Calu3 (cell line): ENCODE results near the gene WFIKKN2. TPM values are rescaled to one million over a fixed set of nuclear protein-coding genes. Genes with fewer than 3 reads are reported as not detected.

ENCODE experiments used
- BruUV-seq: library from RNA; stranded (reverse); fragments of 400-500 nt; replicated peaks from 2 replicates; lab custom pipeline; 2021; lab: Mats Ljungman, UMichigan
- CTCF ChIA-PET: fragments of 300-600 bp; sonication (Branson Sonifier 250); formaldehyde crosslinking; loops from one replicate; lab custom pipeline; 2022; ENCODE audit warnings: antibody characterized with exemption; lab: Charles Lee
- DNase-seq: peaks from one replicate; pipeline ENCODE4 v3.0.0; 2022
- H3K27ac Mint-ChIP-seq: one replicate; pipeline ENCODE4 v1.8.0; 2022; ENCODE audit warnings: mixed read lengths; ENCODE audit not compliant: unreplicated experiment
- H3K27me3 Mint-ChIP-seq: one replicate; pipeline ENCODE4 v1.8.0; 2022; ENCODE audit warnings: mixed read lengths; ENCODE audit not compliant: unreplicated experiment
- H3K36me3 Mint-ChIP-seq: one replicate; pipeline ENCODE4 v1.8.0; 2022; ENCODE audit warnings: mild to moderate bottlenecking, moderate library complexity, mixed read lengths; ENCODE audit not compliant: insufficient read depth, unreplicated experiment
- H3K4me1 Mint-ChIP-seq: one replicate; pipeline ENCODE4 v1.8.0; 2022; ENCODE audit warnings: mild to moderate bottlenecking, low read depth, mixed read lengths; ENCODE audit not compliant: unreplicated experiment
- H3K4me3 Mint-ChIP-seq: one replicate; pipeline ENCODE4 v1.8.0; 2022; ENCODE audit warnings: mild to moderate bottlenecking, low read depth, moderate library complexity, mixed read lengths; ENCODE audit not compliant: unreplicated experiment
- H3K9me3 Mint-ChIP-seq: one replicate; pipeline ENCODE4 v1.8.0; 2022; ENCODE audit warnings: low read depth, mixed read lengths; ENCODE audit not compliant: unreplicated experiment
- intact Hi-C: fragments of 100-400 bp; cut with micrococcal nuclease; formaldehyde crosslinking; loops from one replicate; pipeline ENCODE4 v1.10.0; 2022; ENCODE audit not compliant: unreplicated experiment
- total RNA-seq: library from RNA; stranded (reverse); gene quantifications from 2 replicates; pipeline ENCODE4 v1.2.3, GENCODE V29; 2022
- TF ChIP-seq, protein P1 (sequence below): fragments of 200-600 bp; IDR thresholded peaks from one replicate; pipeline ENCODE4 v1.8.0; 2022; ENCODE audit warnings: antibody characterized with exemption; ENCODE audit not compliant: unreplicated experiment

WFIKKN2 gene
- total RNA-seq, 1 experiment from 2014 or later, result not detected

DNA sequence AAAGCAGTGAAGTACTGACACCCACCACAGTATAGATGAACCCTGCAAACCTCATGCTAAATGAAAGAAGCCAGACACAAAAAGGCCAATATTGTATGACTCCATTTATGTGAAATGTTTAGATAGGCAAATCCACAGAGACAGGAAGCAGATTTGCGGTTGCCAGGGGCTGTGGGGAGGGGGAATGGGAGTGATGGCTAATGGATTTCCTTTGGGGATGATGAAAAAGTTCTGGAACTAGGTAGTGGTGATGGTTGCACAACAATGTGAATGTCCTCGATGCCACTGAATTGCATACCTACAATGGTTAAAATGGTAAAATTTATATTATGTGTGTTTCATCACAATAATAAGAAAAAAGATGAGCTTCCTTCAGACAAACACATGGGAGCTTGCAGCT, 28.4 kb upstream of the WFIKKN2 start:
- Mint-ChIP-seq H3K9me3 (no peaks in the 10 kb centered on the region), H3K4me1 (no peaks in the 10 kb centered on the region), H3K27me3 (peaks cover 14% of the 10 kb centered on the region), H3K36me3 (no peaks in the 10 kb centered on the region), H3K27ac (no peak overlapping the region), H3K4me3 (no peak overlapping the region)
- CTCF ChIA-PET, result interaction anchor here (0.6 to 0.7 kb wide), 2 partner anchors 27 to 54 kb away, joined by 3 to 4 read pairs; no protein-coding TSS in a partner anchor
- TF ChIP-seq, protein P1, sequence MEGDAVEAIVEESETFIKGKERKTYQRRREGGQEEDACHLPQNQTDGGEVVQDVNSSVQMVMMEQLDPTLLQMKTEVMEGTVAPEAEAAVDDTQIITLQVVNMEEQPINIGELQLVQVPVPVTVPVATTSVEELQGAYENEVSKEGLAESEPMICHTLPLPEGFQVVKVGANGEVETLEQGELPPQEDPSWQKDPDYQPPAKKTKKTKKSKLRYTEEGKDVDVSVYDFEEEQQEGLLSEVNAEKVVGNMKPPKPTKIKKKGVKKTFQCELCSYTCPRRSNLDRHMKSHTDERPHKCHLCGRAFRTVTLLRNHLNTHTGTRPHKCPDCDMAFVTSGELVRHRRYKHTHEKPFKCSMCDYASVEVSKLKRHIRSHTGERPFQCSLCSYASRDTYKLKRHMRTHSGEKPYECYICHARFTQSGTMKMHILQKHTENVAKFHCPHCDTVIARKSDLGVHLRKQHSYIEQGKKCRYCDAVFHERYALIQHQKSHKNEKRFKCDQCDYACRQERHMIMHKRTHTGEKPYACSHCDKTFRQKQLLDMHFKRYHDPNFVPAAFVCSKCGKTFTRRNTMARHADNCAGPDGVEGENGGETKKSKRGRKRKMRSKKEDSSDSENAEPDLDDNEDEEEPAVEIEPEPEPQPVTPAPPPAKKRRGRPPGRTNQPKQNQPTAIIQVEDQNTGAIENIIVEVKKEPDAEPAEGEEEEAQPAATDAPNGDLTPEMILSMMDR, result no peak
- intact Hi-C loops, result no loop called here
- no TSS peak for BruUV-seq
- no peak for DNase-seq

DNA sequence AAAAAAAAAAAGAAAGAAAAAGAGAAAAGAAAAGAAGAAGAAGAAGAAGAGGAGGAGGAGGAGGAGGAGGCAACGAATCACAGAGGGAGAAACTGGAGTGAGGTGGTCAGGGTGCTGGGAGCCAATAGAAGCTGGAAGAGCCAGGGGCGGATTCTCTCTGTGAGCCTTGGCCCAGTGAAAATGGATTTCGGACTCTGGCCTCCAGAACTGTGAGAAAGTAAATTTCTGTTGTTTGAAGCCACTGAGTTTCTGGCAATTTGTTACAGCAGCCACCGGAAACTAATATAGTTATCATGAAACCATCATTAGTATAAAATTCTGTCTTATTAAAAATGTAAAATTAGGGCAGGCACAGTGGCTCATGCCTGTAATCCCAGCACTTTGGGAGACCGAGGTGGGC, 27.7 kb upstream of the WFIKKN2 start:
- Mint-ChIP-seq H3K4me3 (no peak overlapping the region), H3K9me3 (no peaks in the 10 kb centered on the region), H3K27me3 (peaks cover 14% of the 10 kb centered on the region), H3K36me3 (no peaks in the 10 kb centered on the region), H3K4me1 (no peaks in the 10 kb centered on the region), H3K27ac (no peak overlapping the region)
- DNase-seq, result no peak
- BruUV-seq, result no TSS peak
- intact Hi-C loops, result no loop called here
- CTCF ChIA-PET, result no interaction called here
- TF ChIP-seq, protein P1, result no peak

DNA sequence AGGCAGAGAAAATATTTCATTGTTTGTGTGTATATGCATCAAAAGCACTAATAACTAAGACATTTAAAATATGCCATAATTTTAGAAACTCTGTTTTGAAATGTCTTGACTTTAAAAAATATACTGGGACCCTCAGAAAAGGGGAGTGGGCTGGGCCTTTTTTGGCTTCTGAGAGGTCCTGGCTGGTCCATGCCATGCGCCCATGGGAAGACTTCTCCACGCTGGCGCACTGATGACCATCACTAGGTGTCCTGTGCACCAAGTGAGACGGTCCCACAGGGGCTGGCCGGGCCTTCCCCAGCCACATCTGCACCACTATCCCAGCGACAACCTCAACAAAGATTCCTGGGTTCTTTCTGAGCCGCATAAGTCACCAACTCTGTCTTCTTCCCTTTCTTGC, 27.0 kb upstream of the WFIKKN2 start:
- Mint-ChIP-seq H3K27me3 (peaks cover 20% of the 10 kb centered on the region), H3K36me3 (no peaks in the 10 kb centered on the region), H3K9me3 (no peaks in the 10 kb centered on the region), H3K4me3 (no peak overlapping the region), H3K27ac (no peak overlapping the region), H3K4me1 (no peaks in the 10 kb centered on the region)
- BruUV-seq, result no TSS peak
- no peak for DNase-seq
- TF ChIP-seq, protein P1, result no peak
- intact Hi-C loops, result no loop called here
- CTCF ChIA-PET, result interaction anchor here (0.6 to 1.2 kb wide), 2 partner anchors 10 to 738 kb away, joined by 4 to 5 read pairs; no protein-coding TSS in a partner anchor

DNA sequence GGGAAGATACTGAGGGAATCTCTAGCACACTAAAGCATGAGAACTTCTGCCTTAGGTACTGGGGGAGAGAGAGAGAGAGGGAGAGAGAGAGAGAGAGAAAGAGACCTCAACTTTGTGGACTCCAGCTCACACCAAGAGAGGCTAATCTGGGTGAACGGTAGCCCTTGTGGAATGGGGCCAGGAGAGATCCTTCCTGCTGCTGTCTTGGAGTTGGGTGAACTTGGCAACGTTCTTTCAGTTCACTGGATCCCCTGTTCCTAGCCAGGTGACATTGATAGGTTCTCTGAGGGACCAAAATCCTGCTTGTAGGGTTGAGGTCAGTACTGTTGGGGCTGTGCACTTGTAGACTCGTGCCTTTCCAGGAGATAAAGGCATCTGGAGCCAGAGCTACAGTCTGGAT, 26.5 kb upstream of the WFIKKN2 start:
- TF ChIP-seq, protein P1, result no peak
- no peak for DNase-seq
- H3K36me3 Mint-ChIP-seq, result no peaks in the 10 kb centered on the region
- CTCF ChIA-PET, result interaction anchor here (0.6 to 1.2 kb wide), 3 partner anchors 10 to 739 kb away, joined by 3 to 5 read pairs (median 4); no protein-coding TSS in a partner anchor
- H3K27me3 Mint-ChIP-seq, result peaks cover 25% of the 10 kb centered on the region
- no peaks in the 10 kb centered on the region for H3K9me3 Mint-ChIP-seq
- H3K4me3 Mint-ChIP-seq, result no peak overlapping the region
- BruUV-seq, result no TSS peak
- no peak overlapping the region for H3K27ac Mint-ChIP-seq
- H3K4me1 Mint-ChIP-seq, result no peaks in the 10 kb centered on the region
- intact Hi-C loops, result no loop called here
